Right atrium auricular region (tissue), 2 donors: ENCODE measurements around the gene SAMD8. TPM values are rescaled to one million over a fixed set of nuclear protein-coding genes. Genes with fewer than 3 reads are reported as not detected.
"Not testable (repeated sequence)": the region's sequence is repeated elsewhere in the genome, so short reads cannot be mapped to it uniquely, and the experiment has no call there.

Experiments used
- DNase-seq: peaks from one replicate; pipeline ENCODE4 v3.0.0-alpha.2; 2019; ENCODE audit warnings: low spot score
- H3K27ac ChIP-seq, 2 donors: fragments of 200-600 bp; sonication (generic); 1 replicate in 1 of 2; 2 replicates in 1 of 2; pipeline ENCODE4 v1.5.1; 2016 to 2019
- H3K27me3 ChIP-seq, 2 donors: fragments of 200-600 bp; sonication (generic); one replicate each; pipeline versions ENCODE4 v1.5.1 to v1.6.0; 2017 to 2019
- H3K36me3 ChIP-seq: fragments of 200-600 bp; sonication (generic); one replicate; pipeline ENCODE4 v1.5.1; 2016
- H3K4me1 ChIP-seq, 2 donors: fragments of 200-600 bp; sonication (generic); one replicate each; pipeline versions ENCODE4 v1.5.1 to v1.6.0; 2017 to 2019
- H3K4me3 ChIP-seq, 2 donors: fragments of 200-600 bp; sonication (generic); 1 replicate in 1 of 2; 2 replicates in 1 of 2; pipeline ENCODE4 v1.5.1; 2017 to 2019; ENCODE audit warnings: mild to moderate bottlenecking in 1 of 2, moderate library complexity in 1 of 2
- H3K9me3 ChIP-seq, 2 donors: fragments of 200-600 bp; sonication (generic); one replicate each; pipeline ENCODE4 v1.5.1; 2019
- CTCF ChIP-seq, 2 donors: fragments of 200-600 bp; sonication (generic); IDR thresholded peaks; one replicate each; pipeline ENCODE4 v1.5.1; 2019; ENCODE audit warnings: antibody characterized with exemption in 2 of 2
- total RNA-seq, 2 donors: library from RNA; depleted of rRNA; stranded (reverse); fragments of >200 nt; gene quantifications; one replicate each; pipeline ENCODE4 v1.1.0, GENCODE V29; 2016

Gene SAMD8
- total RNA-seq, 2 donors from 2014 or later: 24.7 to 26.3 TPM

GRCh38 chr10:75181073-75181472 lies 69.6 kb downstream of the SAMD8 start:
- Histone ChIP-seq H3K9me3 (no peaks in the 10 kb centered on the region), H3K27ac (peak overlapping the region in 1 of 2 donors; percentile 48), H3K36me3 (peaks cover 6% of the 10 kb centered on the region), H3K4me1 (peaks cover 0 to 24% of the 10 kb centered on the region in 2 donors), H3K27me3 (no peaks in the 10 kb centered on the region), H3K4me3 (no peak overlapping the region)
- TF ChIP-seq CTCF (IDR thresholded peaks at IDR 0.05): no peak
- DNase-seq: no peak

- TF ChIP-seq CTCF (IDR thresholded peaks at IDR 0.05): no peak
- H3K4me1 ChIP-seq: peaks cover 0 to 19% of the 10 kb centered on the region in 2 donors
- no peaks in the 10 kb centered on the region for H3K9me3 ChIP-seq
- peak overlapping the region; percentile 27 to 40 for H3K27ac ChIP-seq
- DNase-seq: peak; percentile 21
- no peak overlapping the region for H3K4me3 ChIP-seq
- peaks cover 6% of the 10 kb centered on the region for H3K36me3 ChIP-seq
- H3K27me3 ChIP-seq: no peaks in the 10 kb centered on the region
Measured at GRCh38 chr10:75186310-75186709, 74.9 kb downstream of the SAMD8 start.

GRCh38 chr10:75187961-75188426 lies 76.5 kb downstream of the SAMD8 start:
- no peaks in the 10 kb centered on the region for H3K9me3 ChIP-seq
- no peak overlapping the region for H3K4me3 ChIP-seq
- H3K27me3 ChIP-seq: no peaks in the 10 kb centered on the region
- peak; percentile 59 for DNase-seq
- H3K27ac ChIP-seq: peak overlapping the region; percentile 22 to 24
- peaks cover 0 to 31% of the 10 kb centered on the region in 2 donors for H3K4me1 ChIP-seq
- H3K36me3 ChIP-seq: peaks cover under 1% of the 10 kb centered on the region
- peak; percentile 62 to 82 for TF ChIP-seq CTCF (IDR thresholded peaks at IDR 0.05)

- not testable (repeated sequence) for H3K27me3 ChIP-seq, H3K36me3 ChIP-seq, H3K4me3 ChIP-seq, H3K9me3 ChIP-seq
- DNase-seq: peak; percentile 28
- H3K4me1 ChIP-seq: peaks cover 0 to 31% of the 10 kb centered on the region in 2 donors
- peak overlapping the region in 1 of 2 donors; percentile 22 for H3K27ac ChIP-seq
Measured at GRCh38 chr10:75188522-75188921, 77.1 kb downstream of the SAMD8 start.

GRCh38 chr10:75189266-75190096 lies 78.0 kb downstream of the SAMD8 start:
- Histone ChIP-seq H3K36me3 (no peaks in the 10 kb centered on the region), H3K9me3 (no peaks in the 10 kb centered on the region), H3K4me3 (no peak overlapping the region), H3K4me1 (peaks cover 0 to 31% of the 10 kb centered on the region in 2 donors), H3K27me3 (no peaks in the 10 kb centered on the region), H3K27ac (no peak overlapping the region)
- DNase-seq: peak; percentile 48
- TF ChIP-seq CTCF (IDR thresholded peaks at IDR 0.05): no peak

GRCh38 chr10:75191821-75192568 lies 80.5 kb downstream of the SAMD8 start:
- Histone ChIP-seq H3K4me3 (no peak overlapping the region), H3K27me3 (no peaks in the 10 kb centered on the region), H3K36me3 (no peaks in the 10 kb centered on the region), H3K27ac (peak overlapping the region; percentile 32 to 46), H3K9me3 (no peaks in the 10 kb centered on the region), H3K4me1 (peaks cover 0 to 15% of the 10 kb centered on the region in 2 donors)
- no peak for TF ChIP-seq CTCF (IDR thresholded peaks at IDR 0.05)
- DNase-seq: peak; percentile 85

GRCh38 chr10:75194625-75195024 lies 83.2 kb downstream of the SAMD8 start:
- not testable (repeated sequence) for H3K27me3 ChIP-seq, H3K36me3 ChIP-seq, H3K27ac ChIP-seq, H3K9me3 ChIP-seq, H3K4me3 ChIP-seq
- DNase-seq: peak; percentile 36
- peaks cover 0 to 15% of the 10 kb centered on the region in 2 donors for H3K4me1 ChIP-seq
